HG03066 (cell line): ENCODE results near the gene ZKSCAN3.
"Not testable (repeated sequence)": the region's sequence is repeated elsewhere in the genome, so short reads cannot be mapped to it uniquely, and the experiment has no call there.

ENCODE experiments used
- ATAC-seq: cut with Tn5 transposase; IDR thresholded peaks from one replicate; pipeline ENCODE4 v1.9.1; 2021; ENCODE audit warnings: low read depth; ENCODE audit not compliant: unreplicated experiment

The ZKSCAN3 gene

DNA sequence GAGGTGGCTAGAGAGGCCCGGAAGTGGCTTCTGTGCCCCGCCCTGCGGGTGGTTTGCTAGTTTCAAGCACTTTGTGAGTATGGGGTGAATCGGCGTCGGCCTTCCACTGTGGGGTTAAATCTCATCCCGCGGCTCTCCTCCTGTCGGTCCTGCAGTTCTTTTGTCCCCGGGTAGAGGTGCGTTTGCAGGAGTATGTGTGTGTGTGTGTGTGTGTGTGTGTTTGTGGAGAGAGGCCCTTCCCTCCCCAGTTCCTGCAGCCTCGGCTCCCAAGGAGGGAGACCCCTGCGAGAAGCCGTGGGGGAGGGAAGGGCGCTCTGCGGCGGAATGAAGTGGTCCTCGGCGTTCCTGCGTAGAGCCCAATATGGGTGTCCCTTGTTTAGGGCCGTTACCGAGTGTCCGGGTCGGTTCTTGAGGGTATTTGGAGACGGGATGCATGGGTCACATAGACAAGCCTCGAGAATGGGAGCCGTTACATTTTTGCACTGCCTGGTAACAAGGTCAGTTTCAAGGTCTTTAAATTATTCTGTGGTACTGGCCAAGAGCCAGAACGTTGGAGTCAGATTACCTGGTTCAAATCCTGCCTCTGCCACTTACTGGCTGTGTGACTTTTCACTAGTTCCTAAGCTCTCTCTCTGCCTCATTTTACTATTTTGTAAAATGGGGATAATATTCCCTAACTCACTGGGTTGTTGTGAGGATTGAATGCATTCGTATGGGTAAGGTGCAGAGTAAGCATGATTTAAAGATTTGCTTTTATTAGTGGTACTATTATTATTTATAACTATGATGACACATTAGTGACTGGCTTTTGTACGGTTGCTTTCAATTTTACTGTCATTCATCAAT lies at the start of gene ZKSCAN3:
TSS of gene ZKSCAN3 (plus strand) at position 56 of the 846 bp plus-strand sequence. CDS start 9,640 bp downstream, outside the sequence.
- ATAC-seq = peak; percentile 99

DNA sequence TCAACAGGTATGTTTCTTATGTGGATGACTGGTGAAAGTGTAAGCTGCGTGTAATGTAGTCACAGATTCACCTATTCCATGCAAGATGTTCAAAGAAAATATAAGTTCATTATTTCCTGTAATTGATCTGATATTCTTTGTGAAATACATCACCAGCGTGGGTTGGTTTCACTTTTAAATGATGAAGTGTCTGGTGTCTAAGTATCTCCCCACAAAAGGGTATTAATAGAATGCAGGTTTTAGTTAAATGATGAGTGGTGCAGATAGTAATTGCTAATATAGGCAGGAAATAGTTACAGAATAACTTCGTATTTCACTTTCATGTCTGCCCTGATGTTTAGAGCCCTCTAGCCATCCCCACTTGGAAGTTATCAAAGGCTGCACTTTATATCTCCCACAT lies 46.2 kb upstream of the ZKSCAN3 start:
- ATAC-seq = peak; percentile 87

DNA sequence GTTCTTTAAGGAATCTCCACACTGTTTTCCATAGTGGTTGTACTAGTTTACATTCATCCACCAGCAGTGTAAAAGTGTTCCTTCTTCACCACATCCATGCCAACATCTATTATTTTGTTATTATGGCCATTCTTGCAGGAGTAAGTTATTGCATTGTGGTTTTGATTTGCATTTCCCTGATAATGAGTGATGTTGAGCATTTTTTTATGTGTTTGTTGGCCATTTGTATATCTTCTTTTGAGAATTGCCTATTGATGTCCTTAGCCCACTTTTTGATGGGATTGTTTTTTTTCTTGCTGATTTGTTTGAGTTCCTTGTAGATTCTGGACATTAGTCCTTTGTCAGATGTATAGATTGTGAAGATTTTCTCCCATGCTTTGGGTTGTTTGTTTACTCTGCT lies 43.4 kb upstream of the ZKSCAN3 start:
- ATAC-seq = not testable (repeated sequence)

DNA sequence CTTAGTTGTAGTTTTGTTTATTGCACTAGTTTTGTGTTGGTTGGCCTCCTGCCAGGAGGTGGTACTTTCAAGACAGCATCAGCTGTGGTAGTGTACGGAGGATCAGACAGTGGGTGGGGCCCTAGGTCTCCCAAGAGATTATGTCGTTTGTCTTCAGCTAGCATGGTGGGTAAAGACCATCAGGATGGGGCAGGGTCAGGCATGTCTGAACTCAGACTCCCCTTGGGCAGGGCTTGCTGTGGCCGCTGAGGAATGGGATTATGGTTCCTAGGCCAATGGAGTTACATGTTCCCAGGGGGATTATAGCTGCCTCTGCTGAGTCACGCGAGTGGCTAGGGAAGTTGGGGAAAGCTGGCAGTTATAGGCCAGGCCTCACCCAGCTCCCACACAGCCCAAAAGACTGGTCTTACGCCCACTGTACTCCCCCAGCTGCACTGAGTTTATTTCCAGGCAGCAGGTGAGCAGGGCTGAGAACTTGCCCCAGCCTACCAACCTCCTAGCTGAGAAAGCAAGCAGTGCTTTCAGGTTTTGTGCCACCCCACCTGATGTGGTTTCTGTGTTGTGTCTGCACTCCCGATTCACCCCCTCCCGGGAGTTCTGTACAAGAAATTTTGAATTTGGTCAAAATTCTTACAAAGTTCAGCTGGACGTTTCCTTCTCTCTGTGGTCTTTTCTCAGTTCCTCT lies 38.5 kb upstream of the ZKSCAN3 start:
- ATAC-seq = no peak

DNA sequence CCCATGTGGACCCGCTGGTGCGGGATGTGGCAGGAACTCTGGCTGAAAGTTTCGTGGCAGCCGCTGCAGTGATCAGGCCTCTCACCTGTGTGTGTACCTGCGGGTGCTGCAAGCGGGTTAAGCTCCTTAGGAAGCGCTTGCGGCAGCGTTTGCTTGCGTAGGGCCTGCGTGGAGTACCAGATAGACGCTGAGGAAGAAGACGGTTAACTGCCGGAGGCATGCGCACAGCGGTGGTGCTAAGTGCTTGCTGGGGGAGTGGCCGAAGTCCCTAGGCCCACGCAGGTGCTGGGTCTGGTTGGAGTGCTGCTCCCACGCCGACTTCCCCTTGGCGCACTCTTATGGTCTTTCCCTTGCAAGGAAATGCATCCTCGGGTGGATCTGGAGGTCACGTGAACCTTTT lies 36.8 kb upstream of the ZKSCAN3 start:
- ATAC-seq = no peak

DNA sequence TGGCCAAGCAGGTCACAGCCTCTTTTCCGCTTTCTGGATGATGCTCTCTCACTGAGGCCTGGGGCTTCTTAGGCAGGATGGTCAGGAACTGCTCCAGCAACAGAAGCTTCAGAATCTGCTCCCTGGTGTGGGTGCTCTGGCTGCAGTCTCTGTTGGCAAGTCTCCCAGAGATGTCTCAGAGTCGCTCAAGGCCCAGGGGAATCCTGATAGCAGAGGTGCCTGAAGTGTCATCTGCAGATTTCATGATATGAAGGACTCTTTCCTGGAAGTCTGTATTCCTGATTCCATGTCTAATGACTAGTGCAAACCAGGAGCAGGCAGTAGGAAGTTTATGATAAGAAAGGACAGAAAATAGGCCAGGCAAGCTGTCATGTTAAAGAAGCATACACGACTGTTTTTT lies 34.1 kb upstream of the ZKSCAN3 start:
- no peak for ATAC-seq

DNA sequence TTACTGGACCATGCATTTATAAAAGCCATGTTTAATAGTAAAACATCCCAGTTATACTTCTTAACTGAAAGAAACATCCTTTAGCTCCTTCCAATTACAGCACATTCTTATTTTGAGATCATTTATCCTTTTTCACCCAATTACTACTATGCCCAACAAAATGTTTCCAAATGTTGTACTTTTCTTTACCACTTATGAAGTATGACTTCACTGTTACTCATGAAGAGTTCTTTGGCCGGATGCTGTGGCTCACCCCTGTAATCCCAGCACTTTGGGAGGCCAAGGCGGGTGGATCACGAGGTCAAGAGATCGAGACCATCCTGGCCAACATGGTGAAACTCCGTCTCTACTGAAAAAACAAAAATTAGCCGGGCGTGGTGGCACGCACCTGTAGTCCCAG lies 31.9 kb upstream of the ZKSCAN3 start:
- not testable (repeated sequence) for ATAC-seq

DNA sequence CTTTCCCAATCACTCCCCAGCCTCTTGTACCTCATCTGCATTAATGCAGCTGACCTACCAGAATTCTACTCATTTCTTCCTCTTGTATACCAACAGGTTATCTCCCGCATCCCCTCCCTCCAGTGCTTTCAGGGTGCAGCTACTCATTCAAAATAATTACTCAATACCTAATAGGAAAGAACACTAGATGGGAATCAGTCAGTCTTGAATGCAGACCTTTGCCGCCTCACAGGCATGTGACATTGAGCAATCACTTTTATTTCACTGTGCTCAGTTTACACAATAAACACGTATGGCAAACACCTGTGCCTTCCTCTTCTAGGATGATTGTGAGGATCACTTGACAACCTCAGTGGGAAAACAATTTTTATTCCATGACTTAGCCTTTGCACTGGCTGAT lies 27.1 kb upstream of the ZKSCAN3 start:
- ATAC-seq = no peak

DNA sequence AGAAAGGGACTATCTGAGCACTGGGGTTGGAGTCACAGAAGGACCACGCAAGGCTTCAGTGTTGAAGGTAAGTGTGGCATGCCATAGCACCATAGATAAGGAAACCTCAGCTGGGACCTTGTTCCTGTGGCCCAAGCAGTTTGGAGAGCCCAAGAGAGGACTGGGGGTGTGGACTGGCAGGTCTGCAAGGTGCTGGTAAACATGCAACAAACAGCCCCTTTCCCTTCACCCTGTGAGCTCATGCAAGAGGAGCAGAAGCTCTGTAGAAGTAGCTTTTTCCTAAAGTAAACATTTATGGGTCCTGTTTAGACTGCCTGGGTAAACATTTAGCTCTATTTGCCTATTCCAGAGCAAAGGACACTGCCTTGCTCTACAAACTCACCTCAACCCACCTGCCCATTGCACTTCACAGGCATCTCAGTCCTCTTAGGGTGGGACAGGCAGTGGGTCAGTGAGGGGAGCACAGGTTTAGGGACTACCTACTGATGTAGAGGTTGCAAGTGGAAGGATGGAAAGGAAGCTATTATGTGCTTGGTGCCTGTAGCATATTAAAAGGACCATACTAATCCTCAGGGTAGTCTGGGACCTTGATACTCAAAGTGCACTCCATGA lies 25.8 kb upstream of the ZKSCAN3 start:
- no peak for ATAC-seq

DNA sequence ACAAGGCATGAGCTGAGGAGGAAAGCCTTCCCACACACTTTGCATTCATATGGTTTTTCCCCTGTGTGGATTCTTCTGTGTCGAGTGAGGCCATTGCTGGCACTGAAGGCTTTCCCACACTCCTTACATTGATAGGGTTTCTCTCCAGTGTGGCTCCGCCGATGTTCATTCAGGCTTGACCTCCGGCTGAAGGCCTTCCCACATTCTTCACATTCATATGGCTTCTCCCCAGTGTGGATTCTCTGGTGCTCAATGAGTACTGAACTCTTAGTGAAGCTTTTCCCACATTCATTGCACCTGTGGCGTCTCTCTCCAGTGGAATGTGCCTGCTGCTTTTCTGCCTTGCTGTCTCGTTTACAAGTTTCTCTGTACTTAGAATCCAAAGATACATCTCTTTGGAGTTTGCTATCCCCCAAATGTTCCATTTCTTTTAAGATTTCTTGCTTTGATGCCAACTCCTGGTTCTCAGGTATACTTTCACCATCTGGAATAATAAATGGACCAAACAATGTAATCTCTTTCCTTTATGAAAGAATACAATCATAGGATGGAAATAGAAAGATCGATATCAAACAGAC lies 23.3 kb upstream of the ZKSCAN3 start:
- ATAC-seq = no peak

DNA sequence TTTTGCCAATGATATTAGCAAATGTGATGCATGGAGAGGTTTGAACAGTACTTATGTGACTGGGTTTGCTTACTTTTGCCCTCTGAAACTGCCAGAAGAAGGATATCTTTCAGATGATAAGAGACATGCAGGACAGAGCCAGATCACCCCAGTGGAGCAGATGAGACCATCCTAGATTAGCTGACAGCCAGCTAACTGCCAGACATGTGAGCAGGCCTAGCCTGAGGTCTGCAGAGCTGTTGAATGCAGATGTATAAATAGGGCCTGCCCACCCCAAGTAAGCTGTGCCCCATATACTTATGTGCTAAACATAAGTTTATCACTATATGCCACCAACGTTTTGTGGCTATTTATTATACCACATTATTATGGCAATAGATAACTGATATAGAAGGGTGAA lies 19.7 kb upstream of the ZKSCAN3 start:
- no peak for ATAC-seq

DNA sequence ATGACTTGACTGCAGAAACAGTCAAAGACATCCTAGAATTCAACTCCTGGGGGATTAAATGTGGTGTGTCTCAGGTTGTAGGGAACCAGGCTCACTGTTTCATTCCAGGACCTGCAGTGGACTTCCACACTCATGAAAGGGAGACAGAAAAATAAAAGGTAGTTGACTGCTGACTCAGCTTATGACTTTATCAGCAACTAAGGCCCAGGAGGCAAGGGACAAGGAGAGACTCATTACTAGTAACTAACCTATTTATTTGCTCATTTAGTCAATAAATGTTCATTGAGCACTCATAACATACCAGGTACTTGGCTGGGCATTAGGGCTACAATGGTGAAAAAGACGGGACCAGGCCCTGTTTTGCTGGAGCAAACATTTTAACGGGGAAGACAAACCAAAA lies 16.7 kb upstream of the ZKSCAN3 start:
- no peak for ATAC-seq

DNA sequence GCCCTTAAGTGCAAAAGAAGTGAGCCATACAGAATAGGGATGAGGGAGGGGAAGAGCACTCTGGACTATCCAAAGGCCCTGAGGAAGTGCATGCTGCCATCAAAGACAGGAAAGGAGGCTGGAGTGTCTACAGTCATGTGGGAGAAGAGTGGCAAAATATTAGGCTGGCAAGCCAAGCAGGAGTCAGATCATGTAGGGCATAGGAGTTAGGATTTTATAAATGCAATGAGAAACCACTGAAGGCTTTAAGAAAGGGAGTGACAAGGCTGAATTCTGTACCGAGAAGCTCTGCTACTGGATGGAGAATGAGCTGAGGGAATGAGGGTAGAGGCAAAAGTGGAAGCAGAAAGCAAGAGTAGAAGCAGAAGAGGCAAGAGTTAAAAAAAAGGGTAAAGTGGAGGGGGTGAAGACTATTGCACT lies 16.1 kb upstream of the ZKSCAN3 start:
- ATAC-seq = no peak

DNA sequence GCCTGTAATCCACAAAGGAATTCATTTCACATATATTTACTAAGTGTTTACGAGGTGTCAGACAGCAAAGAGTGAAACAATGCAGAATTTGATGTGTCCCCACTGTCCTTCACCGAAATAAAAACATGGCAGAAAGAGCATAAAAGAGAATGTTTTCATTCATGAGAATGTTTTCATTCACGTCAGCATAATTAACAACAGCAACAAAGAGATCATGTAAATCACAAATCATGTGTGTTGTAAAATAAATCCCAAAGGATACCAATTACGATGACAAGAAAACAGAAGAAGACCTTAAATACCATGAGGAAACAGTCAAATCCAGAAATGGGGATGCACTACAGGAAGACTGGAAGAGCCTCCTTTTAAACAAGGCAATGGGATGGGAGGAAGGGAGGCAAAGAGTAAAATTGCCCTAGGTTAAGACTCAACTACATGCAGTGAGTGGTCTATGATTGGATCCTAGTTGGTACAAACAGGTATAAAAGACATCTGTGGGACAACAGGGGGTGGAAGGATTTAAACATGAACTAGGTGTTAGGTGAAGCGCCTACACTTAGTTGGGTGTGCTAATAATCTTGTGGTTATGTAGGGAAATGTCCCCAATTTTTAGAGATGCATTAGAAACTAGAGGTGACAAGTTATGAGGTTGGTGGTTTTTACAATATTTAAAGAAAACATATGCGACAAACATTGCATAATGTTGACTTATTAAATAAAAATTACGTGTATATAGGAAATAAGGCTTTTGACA lies 15.3 kb upstream of the ZKSCAN3 start:
- ATAC-seq = no peak

DNA sequence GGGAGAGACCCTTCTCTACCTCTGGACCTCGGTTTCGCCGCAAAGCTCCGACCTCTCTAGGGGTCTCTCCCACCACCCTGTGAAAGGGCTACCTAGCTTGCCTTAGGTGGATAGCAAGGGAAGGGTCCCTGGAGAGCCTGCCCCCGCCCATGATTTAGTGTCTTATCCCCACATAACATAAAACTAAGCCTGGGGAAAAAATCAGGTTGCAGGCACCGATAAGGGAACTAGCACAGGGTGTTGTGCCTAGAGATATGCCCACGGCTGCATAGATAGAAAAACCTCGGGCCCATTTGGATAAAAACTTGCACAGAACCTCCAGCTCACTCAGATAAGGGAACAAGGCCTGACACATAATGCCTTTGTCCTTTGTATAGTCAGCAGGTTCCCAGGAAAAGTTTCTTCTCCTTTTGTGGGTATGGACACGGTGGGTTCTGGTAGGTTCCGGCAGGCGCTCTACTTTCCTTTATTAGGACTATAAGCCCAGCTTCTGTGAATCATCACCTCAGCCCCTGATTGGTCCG lies 14.6 kb upstream of the ZKSCAN3 start:
- ATAC-seq = no peak

DNA sequence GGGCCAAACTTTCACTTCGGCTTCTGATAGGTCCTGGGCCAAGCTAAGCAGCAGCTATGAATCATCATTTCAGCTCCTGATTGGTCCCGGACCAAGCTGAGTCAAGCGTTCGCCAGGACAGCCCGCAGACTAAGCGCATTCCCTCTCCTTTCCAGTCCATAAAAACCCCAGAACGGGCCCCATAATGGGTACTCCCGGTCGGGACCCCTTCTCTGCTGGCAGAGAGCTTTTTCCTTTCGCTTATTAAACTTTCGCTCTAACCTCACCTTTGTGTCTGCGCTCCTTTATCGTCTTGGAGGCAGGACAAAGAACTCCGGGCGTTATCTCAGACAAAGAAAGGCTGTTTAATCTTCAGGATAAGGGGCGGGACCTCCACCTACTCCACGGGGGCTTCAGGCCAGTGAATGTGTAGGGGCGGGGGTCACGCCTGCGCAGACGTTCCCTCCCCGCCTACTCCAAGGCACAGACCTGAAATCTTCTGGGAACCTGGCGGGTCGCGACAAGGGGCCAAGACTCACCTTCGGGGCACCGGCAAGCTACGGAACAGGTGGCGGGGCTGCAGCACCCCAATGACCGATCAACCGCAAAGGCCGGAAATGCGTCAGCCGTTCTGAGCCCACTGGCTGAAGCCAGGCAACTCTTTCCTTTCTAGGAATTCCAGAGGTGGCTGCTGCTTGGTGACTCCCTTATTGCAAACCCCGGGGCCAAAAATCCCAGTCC lies 14.0 kb upstream of the ZKSCAN3 start, which contains the start of gene ZSCAN31:
TSS of gene ZSCAN31 (minus strand) at position 585 of the 720 bp plus-strand sequence. CDS start 6,465 bp downstream, outside the sequence.
- ATAC-seq = peak; percentile 81

DNA sequence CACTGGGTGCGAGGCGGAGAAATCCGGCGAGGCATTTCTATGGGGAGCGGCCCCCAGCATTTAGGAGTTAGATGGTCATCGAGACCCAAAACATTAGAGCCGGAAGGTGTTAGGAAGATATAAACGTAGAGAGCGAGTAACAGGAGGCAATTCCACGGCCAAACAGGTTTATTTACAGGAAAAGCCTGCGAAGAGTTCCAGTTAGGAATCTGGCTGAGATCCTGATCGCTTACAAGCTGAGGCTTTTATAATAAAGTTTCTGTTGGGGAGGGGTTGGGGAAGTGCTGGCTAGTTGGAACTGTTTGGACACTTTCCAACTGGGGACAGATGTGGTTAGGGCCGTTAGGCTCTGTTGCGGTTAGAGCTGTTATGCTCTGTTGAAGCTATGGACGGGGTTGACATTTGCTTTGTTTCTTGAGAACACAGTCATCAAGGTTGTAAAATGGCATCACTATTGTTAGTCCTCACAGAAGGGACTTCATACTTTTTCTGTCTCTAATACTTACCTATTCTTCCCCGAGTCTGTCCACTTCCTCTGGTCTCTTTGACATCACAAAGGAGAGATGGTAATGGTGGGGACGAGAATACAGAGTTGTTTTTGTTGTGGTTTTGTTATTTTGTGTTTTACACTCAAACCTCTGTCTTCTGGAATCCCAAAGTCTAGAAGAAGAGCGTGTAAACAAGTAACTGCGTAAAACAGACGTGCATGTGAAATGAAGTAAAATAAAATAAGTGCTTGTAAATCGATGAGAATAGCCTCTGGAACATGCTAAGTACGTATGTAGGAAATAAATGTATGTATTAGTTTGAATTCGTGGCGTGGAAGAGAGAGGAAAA lies 13.2 kb upstream of the ZKSCAN3 start:
- no peak for ATAC-seq

DNA sequence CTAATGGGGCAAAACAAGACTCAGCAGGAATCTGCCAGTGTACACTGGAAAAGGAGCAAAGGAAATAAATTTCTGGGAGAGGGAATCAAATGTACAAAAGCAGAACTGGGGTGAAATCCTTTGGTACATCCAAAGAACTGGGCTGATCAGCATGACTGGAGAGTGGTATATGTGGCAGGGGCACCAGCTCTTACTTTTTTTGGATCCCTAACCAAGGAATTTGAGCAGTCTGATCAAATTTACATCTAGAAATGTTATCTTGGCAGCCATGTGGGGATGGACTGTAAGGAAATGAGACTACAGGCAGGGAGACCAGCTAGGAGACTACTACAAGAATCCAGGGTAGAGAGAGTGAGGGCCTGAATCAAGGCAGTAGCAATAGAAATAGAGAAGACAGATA lies 12.6 kb upstream of the ZKSCAN3 start:
- ATAC-seq = no peak
